ENCODE results near the gene LRRC8B. TPM values are rescaled to one million over a fixed set of nuclear protein-coding genes. Genes with fewer than 3 reads are reported as not detected.
"Not testable (repeated sequence)": the region's sequence is repeated elsewhere in the genome, so short reads cannot be mapped to it uniquely, and the experiment has no call there.

LRRC8B gene
- polyA plus RNA-seq, 1 of the 3 experiments (the other 2 are of a cell fraction), result 3.7 TPM

DNA sequence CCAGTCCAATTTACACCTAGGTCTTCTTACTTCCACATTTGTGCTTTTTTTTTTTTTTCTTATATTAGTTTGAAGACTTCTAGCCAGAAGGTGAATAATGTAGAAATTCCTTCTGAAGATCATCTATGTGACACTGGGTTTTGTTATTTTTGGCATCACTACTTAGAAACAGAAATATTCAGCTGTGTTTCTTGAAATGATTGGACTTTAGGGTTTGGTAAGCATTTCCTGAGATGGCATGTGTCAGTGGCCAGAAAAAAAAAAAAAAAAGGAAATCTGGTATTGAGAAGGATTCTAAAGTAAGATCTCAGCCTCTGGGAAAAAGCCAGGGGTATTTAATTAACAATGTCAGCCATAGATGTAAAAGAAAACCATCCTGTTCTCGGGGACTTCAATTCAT, 64.9 kb downstream of the LRRC8B start (continued):
- TF ChIP-seq, protein P1, sequence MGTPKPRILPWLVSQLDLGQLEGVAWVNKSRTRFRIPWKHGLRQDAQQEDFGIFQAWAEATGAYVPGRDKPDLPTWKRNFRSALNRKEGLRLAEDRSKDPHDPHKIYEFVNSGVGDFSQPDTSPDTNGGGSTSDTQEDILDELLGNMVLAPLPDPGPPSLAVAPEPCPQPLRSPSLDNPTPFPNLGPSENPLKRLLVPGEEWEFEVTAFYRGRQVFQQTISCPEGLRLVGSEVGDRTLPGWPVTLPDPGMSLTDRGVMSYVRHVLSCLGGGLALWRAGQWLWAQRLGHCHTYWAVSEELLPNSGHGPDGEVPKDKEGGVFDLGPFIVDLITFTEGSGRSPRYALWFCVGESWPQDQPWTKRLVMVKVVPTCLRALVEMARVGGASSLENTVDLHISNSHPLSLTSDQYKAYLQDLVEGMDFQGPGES (IDR thresholded peaks at IDR 0.05; ENCODE audit: low read depth, low read length), result no peak
- TF ChIP-seq TEAD4 (IDR thresholded peaks at IDR 0.05; ENCODE audit: borderline replicate concordance, insufficient read depth) (no peak), GATA2 (CRISPR knock-in tag; IDR thresholded peaks at IDR 0.05) (no peak), FOSL2 (IDR thresholded peaks at IDR 0.05; ENCODE audit: borderline replicate concordance, low read depth) (no peak), YY1 (IDR thresholded peaks at IDR 0.05; ENCODE audit: low read depth) (no peak), JUND (IDR thresholded peaks at IDR 0.05) (peak; percentile 20; the same call in 1 of the 2 replicates), ELF1 (IDR thresholded peaks at IDR 0.05) (no peak), RCOR1 (IDR thresholded peaks at IDR 0.05; ENCODE audit: low read length) (no peak)
- TF ChIP-seq, protein P2, sequence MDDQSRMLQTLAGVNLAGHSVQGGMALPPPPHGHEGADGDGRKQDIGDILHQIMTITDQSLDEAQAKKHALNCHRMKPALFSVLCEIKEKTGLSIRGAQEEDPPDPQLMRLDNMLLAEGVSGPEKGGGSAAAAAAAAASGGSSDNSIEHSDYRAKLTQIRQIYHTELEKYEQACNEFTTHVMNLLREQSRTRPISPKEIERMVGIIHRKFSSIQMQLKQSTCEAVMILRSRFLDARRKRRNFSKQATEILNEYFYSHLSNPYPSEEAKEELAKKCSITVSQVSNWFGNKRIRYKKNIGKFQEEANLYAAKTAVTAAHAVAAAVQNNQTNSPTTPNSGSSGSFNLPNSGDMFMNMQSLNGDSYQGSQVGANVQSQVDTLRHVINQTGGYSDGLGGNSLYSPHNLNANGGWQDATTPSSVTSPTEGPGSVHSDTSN (IDR thresholded peaks at IDR 0.05), result peak; percentile 28

DNA sequence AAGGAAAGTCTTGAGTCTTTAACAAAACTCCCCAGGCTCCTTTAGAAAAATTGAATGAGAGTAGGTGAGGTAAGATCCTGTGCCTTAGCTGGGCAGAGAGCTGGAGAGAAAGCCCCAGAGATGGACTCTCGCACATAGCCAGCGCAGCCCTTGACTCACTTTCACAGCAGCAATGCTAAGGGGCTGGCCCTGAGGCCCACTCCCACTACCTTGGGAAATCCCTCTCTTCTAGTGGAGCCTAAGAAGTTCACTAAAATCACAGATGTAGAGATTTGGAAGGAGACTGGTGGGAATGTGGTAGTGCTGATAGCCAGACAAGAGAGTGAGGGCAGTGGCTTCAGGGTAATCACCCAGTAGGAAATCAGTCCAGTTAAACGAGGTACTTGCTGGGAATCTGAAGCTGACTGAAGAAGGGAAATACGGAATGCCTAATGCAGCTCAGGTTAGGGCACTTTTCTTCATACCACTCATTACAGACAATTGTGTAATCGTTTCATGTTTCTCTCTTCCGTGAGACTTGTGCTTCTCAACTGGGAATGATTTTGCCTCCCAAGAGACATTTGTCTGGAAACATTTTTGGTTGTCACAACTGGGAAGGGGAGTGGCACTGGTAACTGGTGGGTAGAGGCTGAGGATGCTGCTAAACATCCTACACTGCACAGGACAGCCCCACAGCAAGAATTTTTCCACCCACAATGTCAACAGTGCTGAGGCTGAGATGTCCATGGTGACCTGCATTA, 65.9 kb downstream of the LRRC8B start:
- H3K27me3 ChIP-seq (ENCODE audit: insufficient read depth), result no peaks in the 10 kb centered on the region
- H3K79me2 ChIP-seq (ENCODE audit: insufficient read depth), result no peaks in the 10 kb centered on the region
- H3K9ac ChIP-seq, result no peak overlapping the region
- TF ChIP-seq TEAD4 (IDR thresholded peaks at IDR 0.05; ENCODE audit: borderline replicate concordance, insufficient read depth) (no peak), POLR2AphosphoS5 (IDR thresholded peaks at IDR 0.05; ENCODE audit: low read depth, low read length) (no peak), FOSL2 (IDR thresholded peaks at IDR 0.05; ENCODE audit: borderline replicate concordance, low read depth) (no peak), MXI1 (IDR thresholded peaks at IDR 0.05; ENCODE audit: low read depth, low read length) (no peak), SIN3A (IDR thresholded peaks at IDR 0.05; ENCODE audit: borderline replicate concordance, low read depth, low read length) (no peak), RCOR1 (IDR thresholded peaks at IDR 0.05; ENCODE audit: low read length) (no peak), NRF1 (IDR thresholded peaks at IDR 0.05; ENCODE audit: low read depth, low read length) (no peak)
- TF ChIP-seq, protein P2 (IDR thresholded peaks at IDR 0.05), result no peak
- TF ChIP-seq, protein P3, sequence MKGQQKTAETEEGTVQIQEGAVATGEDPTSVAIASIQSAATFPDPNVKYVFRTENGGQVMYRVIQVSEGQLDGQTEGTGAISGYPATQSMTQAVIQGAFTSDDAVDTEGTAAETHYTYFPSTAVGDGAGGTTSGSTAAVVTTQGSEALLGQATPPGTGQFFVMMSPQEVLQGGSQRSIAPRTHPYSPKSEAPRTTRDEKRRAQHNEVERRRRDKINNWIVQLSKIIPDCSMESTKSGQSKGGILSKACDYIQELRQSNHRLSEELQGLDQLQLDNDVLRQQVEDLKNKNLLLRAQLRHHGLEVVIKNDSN (IDR thresholded peaks at IDR 0.05; ENCODE audit: borderline replicate concordance, low read depth), result no peak
- no peak overlapping the region for H2AFZ ChIP-seq (ENCODE audit: low read depth)
- H3K4me2 ChIP-seq, result no peak overlapping the region
- H3K4me1 ChIP-seq (ENCODE audit: control insufficient read depth in 1 of 2, insufficient read depth in 2 of 2, low read depth in 1 of 2, low read length in 1 of 2), result peaks cover 6 to 17% of the 10 kb centered on the region in 2 experiments; a peak in 2 of 4 replicates
- H4K20me1 ChIP-seq (ENCODE audit: insufficient read depth), result no peaks in the 10 kb centered on the region
- no peaks in the 10 kb centered on the region for H3K9me2 ChIP-seq
- H3K36me3 ChIP-seq (replicated peaks in 1 of 2; ENCODE audit: control insufficient read depth in 1 of 2, insufficient read depth in 2 of 2, low read length in 1 of 2), result peaks cover 0 to 2% of the 10 kb centered on the region in 2 experiments
- 82% methylated on average over 6 of the region's 6 CpGs for WGBS (ENCODE audit: low lambda C conversion rate)
- peak overlapping the region; percentile 30 to 67; a peak in 1 of 4 replicates for H3K27ac ChIP-seq (ENCODE audit: low read depth in 2 of 2, low read length in 1 of 2)
- H3F3A ChIP-seq (replicated peaks; ENCODE audit: insufficient read depth), result peaks cover 8% of the 10 kb centered on the region
- no peak for DNase-seq
- ChIA-PET CTCF (interaction anchor here (0.9 to 1.8 kb wide), 4 partner anchors 9 to 107 kb away, joined by 3 to 7 read pairs (median 4); no protein-coding TSS in a partner anchor), POLR2A (no interaction called here)
- no peaks in the 10 kb centered on the region for H3K9me3 ChIP-seq
- no peak overlapping the region for H3K4me3 ChIP-seq (ENCODE audit: low read depth in 2 of 2, low read length in 1 of 2)

DNA sequence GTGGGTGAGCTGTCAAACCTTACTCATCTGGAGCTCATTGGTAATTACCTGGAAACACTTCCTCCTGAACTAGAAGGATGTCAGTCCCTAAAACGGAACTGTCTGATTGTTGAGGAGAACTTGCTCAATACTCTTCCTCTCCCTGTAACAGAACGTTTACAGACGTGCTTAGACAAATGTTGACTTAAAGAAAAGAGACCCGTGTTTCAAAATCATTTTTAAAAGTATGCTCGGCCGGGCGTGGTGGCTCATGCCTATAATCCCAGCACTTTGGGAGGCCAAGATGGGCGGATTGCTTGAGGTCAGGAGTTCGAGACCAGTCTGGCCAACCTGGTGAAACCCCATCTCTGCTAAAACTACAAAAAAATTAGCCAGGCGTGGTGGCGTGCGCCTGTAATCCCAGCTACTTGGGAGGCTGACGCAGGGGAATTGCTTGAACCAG, 68.3 kb downstream of the LRRC8B start:
- H3K9me2 ChIP-seq; H3K79me2 ChIP-seq (ENCODE audit: insufficient read depth); H3K27me3 ChIP-seq (ENCODE audit: insufficient read depth); H3K9ac ChIP-seq; H3K27ac ChIP-seq (ENCODE audit: low read depth in 2 of 2, low read length in 1 of 2); H3K4me3 ChIP-seq (ENCODE audit: low read depth in 2 of 2, low read length in 1 of 2); H3K36me3 ChIP-seq (replicated peaks in 1 of 2; ENCODE audit: control insufficient read depth in 1 of 2, insufficient read depth in 2 of 2, low read length in 1 of 2); CTCF ChIA-PET; H3F3A ChIP-seq (replicated peaks; ENCODE audit: insufficient read depth); H4K20me1 ChIP-seq (ENCODE audit: insufficient read depth); POLR2A ChIA-PET; H2AFZ ChIP-seq (ENCODE audit: low read depth); H3K4me2 ChIP-seq; H3K9me3 ChIP-seq; DNase-seq: not testable (repeated sequence)
- WGBS (ENCODE audit: low lambda C conversion rate), result 89% methylated on average over 13 of the region's 13 CpGs
- H3K4me1 ChIP-seq (ENCODE audit: control insufficient read depth in 1 of 2, insufficient read depth in 2 of 2, low read depth in 1 of 2, low read length in 1 of 2), result peaks cover 8 to 17% of the 10 kb centered on the region in 2 experiments; a peak in 2 of 4 replicates
